Activated naive CD4-positive, alpha-beta T cell treated with anti-CD3 and anti-CD28 coated beads, Interleukin-2, amount 50 U/mL, for 24 hours (primary cell): ENCODE results near the gene LDHAL6B.
A peak's percentile ranks its signal among the peaks of the same experiment; 100 is the strongest.

Experiments
- H3K27ac Mint-ChIP-seq: one replicate; pipeline ENCODE4 v1.8.0; 2021; ENCODE audit warnings: mild to moderate bottlenecking, mixed read lengths
- H3K27me3 Mint-ChIP-seq: one replicate; pipeline ENCODE4 v1.8.0; 2021; ENCODE audit warnings: mixed read lengths
- H3K36me3 Mint-ChIP-seq: one replicate; pipeline ENCODE4 v1.8.0; 2021; ENCODE audit warnings: mixed read lengths
- H3K4me1 Mint-ChIP-seq: one replicate; pipeline ENCODE4 v1.8.0; 2021; ENCODE audit warnings: mixed read lengths
- H3K4me3 Mint-ChIP-seq: one replicate; pipeline ENCODE4 v1.8.0; 2021; ENCODE audit warnings: mild to moderate bottlenecking, mixed read lengths
- H3K9me3 Mint-ChIP-seq: one replicate; pipeline ENCODE4 v1.8.0; 2021; ENCODE audit warnings: mixed read lengths

LDHAL6B gene

GRCh38 chr15:59173194-59173593, 33.4 kb upstream of the LDHAL6B start:
- peaks cover 3% of the 10 kb centered on the region for H3K4me1 Mint-ChIP-seq
- H3K4me3 Mint-ChIP-seq = no peak overlapping the region
- H3K27me3 Mint-ChIP-seq = peaks cover 9% of the 10 kb centered on the region
- no peaks in the 10 kb centered on the region for H3K36me3 Mint-ChIP-seq
- no peaks in the 10 kb centered on the region for H3K9me3 Mint-ChIP-seq
- no peak overlapping the region for H3K27ac Mint-ChIP-seq

- no peak overlapping the region for H3K27ac Mint-ChIP-seq
- peaks cover 3% of the 10 kb centered on the region for H3K4me1 Mint-ChIP-seq
- no peak overlapping the region for H3K4me3 Mint-ChIP-seq
- H3K9me3 Mint-ChIP-seq = no peaks in the 10 kb centered on the region
- peaks cover 9% of the 10 kb centered on the region for H3K27me3 Mint-ChIP-seq
- H3K36me3 Mint-ChIP-seq = no peaks in the 10 kb centered on the region
These were observed 32.4 kb upstream of the LDHAL6B start for GRCh38 chr15:59174151-59174834.

- Mint-ChIP-seq H3K4me3 (no peak overlapping the region), H3K27me3 (peaks cover 9% of the 10 kb centered on the region), H3K4me1 (no peaks in the 10 kb centered on the region), H3K9me3 (no peaks in the 10 kb centered on the region), H3K36me3 (no peaks in the 10 kb centered on the region), H3K27ac (no peak overlapping the region)
These were observed 31.5 kb upstream of the LDHAL6B start for GRCh38 chr15:59174835-59175831.

- Mint-ChIP-seq H3K36me3 (no peaks in the 10 kb centered on the region), H3K4me1 (no peaks in the 10 kb centered on the region), H3K9me3 (no peaks in the 10 kb centered on the region), H3K4me3 (no peak overlapping the region), H3K27ac (no peak overlapping the region), H3K27me3 (peaks cover 9% of the 10 kb centered on the region)
These were observed 29.9 kb upstream of the LDHAL6B start for GRCh38 chr15:59176653-59177316.

- Mint-ChIP-seq H3K27ac (no peak overlapping the region), H3K4me1 (no peaks in the 10 kb centered on the region), H3K4me3 (no peak overlapping the region)
These were observed 29.4 kb upstream of the LDHAL6B start for GRCh38 chr15:59177317-59177660.

GRCh38 chr15:59178151-59178695, 28.4 kb upstream of the LDHAL6B start:
- H3K27ac Mint-ChIP-seq = peak overlapping the region; percentile 66
- H3K4me3 Mint-ChIP-seq = no peak overlapping the region
- no peaks in the 10 kb centered on the region for H3K4me1 Mint-ChIP-seq
- H3K9me3 Mint-ChIP-seq = no peaks in the 10 kb centered on the region
- H3K36me3 Mint-ChIP-seq = no peaks in the 10 kb centered on the region
- H3K27me3 Mint-ChIP-seq = peaks cover 9% of the 10 kb centered on the region

More at GRCh38 chr15:59177317-59177660, 29.4 kb upstream of the LDHAL6B start:
- H3K36me3 Mint-ChIP-seq = no peaks in the 10 kb centered on the region
- no peaks in the 10 kb centered on the region for H3K9me3 Mint-ChIP-seq
- peaks cover 9% of the 10 kb centered on the region for H3K27me3 Mint-ChIP-seq

GRCh38 chr15:59179717-59180116, 26.9 kb upstream of the LDHAL6B start:
- H3K4me1 Mint-ChIP-seq = no peaks in the 10 kb centered on the region
- H3K27me3 Mint-ChIP-seq = peaks cover 9% of the 10 kb centered on the region
- H3K4me3 Mint-ChIP-seq = no peak overlapping the region
- H3K9me3 Mint-ChIP-seq = no peaks in the 10 kb centered on the region
- peaks cover 1% of the 10 kb centered on the region for H3K36me3 Mint-ChIP-seq
- no peak overlapping the region for H3K27ac Mint-ChIP-seq

GRCh38 chr15:59180945-59181600, 25.6 kb upstream of the LDHAL6B start:
- peaks cover 8% of the 10 kb centered on the region for H3K27me3 Mint-ChIP-seq
- peak overlapping the region; percentile 6 for H3K27ac Mint-ChIP-seq
- peaks cover 1% of the 10 kb centered on the region for H3K36me3 Mint-ChIP-seq
- no peaks in the 10 kb centered on the region for H3K4me1 Mint-ChIP-seq
- no peaks in the 10 kb centered on the region for H3K9me3 Mint-ChIP-seq
- H3K4me3 Mint-ChIP-seq = no peak overlapping the region

GRCh38 chr15:59185725-59186124, 20.9 kb upstream of the LDHAL6B start:
- Mint-ChIP-seq H3K36me3 (peaks cover 1% of the 10 kb centered on the region), H3K27me3 (no peaks in the 10 kb centered on the region), H3K9me3 (no peaks in the 10 kb centered on the region), H3K4me3 (no peak overlapping the region), H3K4me1 (no peaks in the 10 kb centered on the region), H3K27ac (no peak overlapping the region)

- no peaks in the 10 kb centered on the region for H3K27me3 Mint-ChIP-seq
- H3K9me3 Mint-ChIP-seq = no peaks in the 10 kb centered on the region
- H3K27ac Mint-ChIP-seq = no peak overlapping the region
- no peak overlapping the region for H3K4me3 Mint-ChIP-seq
- H3K36me3 Mint-ChIP-seq = peaks cover 1% of the 10 kb centered on the region
- H3K4me1 Mint-ChIP-seq = no peaks in the 10 kb centered on the region
These were observed 20.1 kb upstream of the LDHAL6B start for GRCh38 chr15:59186501-59186900.

GRCh38 chr15:59189241-59189640, 17.4 kb upstream of the LDHAL6B start:
- H3K9me3 Mint-ChIP-seq = no peaks in the 10 kb centered on the region
- H3K27ac Mint-ChIP-seq = no peak overlapping the region

GRCh38 chr15:59190291-59190690, 16.4 kb upstream of the LDHAL6B start:
- no peaks in the 10 kb centered on the region for H3K27me3 Mint-ChIP-seq
- no peak overlapping the region for H3K4me3 Mint-ChIP-seq
- H3K27ac Mint-ChIP-seq = no peak overlapping the region
- H3K9me3 Mint-ChIP-seq = no peaks in the 10 kb centered on the region
- no peaks in the 10 kb centered on the region for H3K36me3 Mint-ChIP-seq
- H3K4me1 Mint-ChIP-seq = no peaks in the 10 kb centered on the region

More at GRCh38 chr15:59189241-59189640, 17.4 kb upstream of the LDHAL6B start:
- Mint-ChIP-seq H3K27me3 (no peaks in the 10 kb centered on the region), H3K36me3 (peaks cover 1% of the 10 kb centered on the region), H3K4me3 (no peak overlapping the region), H3K4me1 (no peaks in the 10 kb centered on the region)

- Mint-ChIP-seq H3K27me3 (no peaks in the 10 kb centered on the region), H3K4me3 (no peak overlapping the region), H3K27ac (no peak overlapping the region), H3K36me3 (no peaks in the 10 kb centered on the region), H3K9me3 (no peaks in the 10 kb centered on the region), H3K4me1 (peaks cover 6% of the 10 kb centered on the region)
These were observed 14.8 kb upstream of the LDHAL6B start for GRCh38 chr15:59191855-59192237.

- no peaks in the 10 kb centered on the region for H3K27me3 Mint-ChIP-seq
- no peaks in the 10 kb centered on the region for H3K9me3 Mint-ChIP-seq
- no peak overlapping the region for H3K4me3 Mint-ChIP-seq
- H3K36me3 Mint-ChIP-seq = no peaks in the 10 kb centered on the region
- H3K4me1 Mint-ChIP-seq = peaks cover 6% of the 10 kb centered on the region
- no peak overlapping the region for H3K27ac Mint-ChIP-seq
These were observed 11.9 kb upstream of the LDHAL6B start for GRCh38 chr15:59194639-59195325.

GRCh38 chr15:59196416-59196815, 10.2 kb upstream of the LDHAL6B start:
- Mint-ChIP-seq H3K9me3 (no peaks in the 10 kb centered on the region), H3K27ac (no peak overlapping the region), H3K4me3 (no peak overlapping the region), H3K27me3 (no peaks in the 10 kb centered on the region), H3K36me3 (no peaks in the 10 kb centered on the region), H3K4me1 (peaks cover 6% of the 10 kb centered on the region)
